Stimulated activated CD4-positive, alpha-beta T cell treated with anti-CD3 and anti-CD28 coated beads, Interleukin-15, amount 100 ng/mL, for 1 hour (primary cell): ENCODE measurements around the gene MEA1.
"Not testable (repeated sequence)": the region's sequence is repeated elsewhere in the genome, so short reads cannot be mapped to it uniquely, and the experiment has no call there.

ENCODE experiments used
- DNase-seq, 2 donors: peaks; one replicate each; pipeline ENCODE4 v3.0.0-alpha.2; 2020; ENCODE audit warnings: low read depth in 1 of 2, low spot score in 1 of 2

MEA1 gene

DNA sequence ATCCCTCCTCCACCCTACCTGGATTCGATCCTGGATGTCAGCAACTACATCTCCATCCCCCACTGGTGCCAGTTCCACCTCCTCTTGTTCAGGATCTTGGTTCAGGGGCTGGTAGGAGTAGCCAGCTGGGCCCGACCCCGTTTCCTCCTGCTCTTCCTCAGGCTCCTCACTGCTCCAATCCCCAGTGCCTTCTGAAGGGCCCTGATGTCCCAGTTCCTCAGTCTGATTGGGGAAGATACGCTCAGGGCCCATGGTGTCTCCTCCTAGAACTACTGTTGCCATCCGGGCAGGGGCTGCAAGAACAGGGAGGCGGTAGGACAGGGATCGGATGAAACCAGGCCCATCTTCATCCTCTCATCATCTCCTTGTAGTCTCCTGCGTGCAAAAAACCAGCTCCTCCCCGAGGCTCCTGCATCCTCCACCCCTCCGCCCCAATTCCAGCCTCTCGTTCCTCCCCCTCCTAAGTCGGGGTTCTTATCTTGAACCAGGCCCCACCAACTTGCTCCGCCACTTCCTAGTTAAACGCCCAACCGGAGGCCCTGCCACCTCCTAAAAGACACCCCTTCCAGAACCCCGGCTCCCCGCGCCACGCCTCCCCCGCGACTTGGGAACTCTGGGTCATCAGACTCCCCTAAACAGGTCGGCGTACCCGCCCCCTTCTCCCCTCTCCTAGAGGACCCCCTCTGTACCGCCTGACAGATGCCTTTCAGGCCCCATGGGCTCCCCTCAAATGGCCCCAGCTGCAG is 476 bp downstream of the MEA1 start:
- DNase-seq = no peak

DNA sequence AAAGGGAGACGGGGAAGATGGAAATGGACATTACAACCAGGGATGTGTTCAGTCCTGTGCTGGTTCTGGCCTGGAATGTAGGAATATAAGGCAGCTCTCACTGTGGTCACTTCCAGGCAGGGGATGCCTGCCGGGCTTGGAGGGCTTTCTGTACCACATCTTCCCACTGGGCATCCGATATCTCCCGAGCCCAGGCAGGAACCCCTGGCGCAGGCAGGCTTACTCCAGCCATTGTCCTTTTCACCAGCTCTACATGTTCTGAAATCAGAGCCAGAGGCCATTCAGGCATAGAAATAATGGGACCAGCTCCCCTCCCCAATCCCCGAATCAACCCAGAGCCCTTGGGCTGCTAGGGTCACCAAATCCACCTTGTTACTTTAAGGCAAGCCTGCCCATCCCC is 1.4 kb downstream of the MEA1 start:
- DNase-seq = no peak

DNA sequence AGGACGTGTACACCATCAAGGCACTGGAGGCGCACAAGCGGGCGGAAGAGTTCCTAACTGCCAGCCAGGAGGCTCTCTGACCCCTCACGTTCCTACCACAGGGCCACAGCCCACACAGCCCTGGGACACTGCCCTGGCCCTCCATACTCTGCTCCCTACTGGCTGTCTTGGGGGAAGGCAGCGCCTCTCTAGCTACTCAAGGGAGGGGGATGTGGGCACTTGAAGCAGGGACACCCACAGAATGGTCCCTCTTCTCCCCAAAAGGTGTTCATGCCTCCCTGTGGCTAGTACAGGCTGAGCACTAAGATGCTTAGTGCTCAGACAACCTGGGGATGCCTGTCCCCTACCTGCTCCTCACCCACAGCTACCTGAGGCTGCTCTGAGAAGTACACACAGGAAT is 2.5 kb downstream of the MEA1 start:
- DNase-seq = no peak

DNA sequence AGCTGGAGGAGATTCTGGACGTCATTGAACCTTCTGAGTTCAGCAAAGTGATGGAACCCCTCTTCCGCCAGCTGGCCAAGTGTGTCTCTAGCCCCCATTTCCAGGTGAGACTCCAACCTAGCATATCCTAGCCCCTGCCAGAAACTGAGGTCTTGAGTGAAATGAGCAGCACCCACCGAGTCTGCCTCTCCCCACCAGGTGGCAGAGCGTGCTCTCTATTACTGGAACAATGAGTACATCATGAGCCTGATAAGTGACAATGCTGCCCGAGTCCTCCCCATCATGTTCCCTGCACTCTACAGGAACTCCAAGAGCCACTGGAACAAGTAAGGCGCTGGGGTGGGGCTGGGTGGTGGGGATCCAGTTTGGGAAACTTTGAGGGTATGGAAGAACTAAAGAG is 4.6 kb downstream of the MEA1 start:
- no peak for DNase-seq

DNA sequence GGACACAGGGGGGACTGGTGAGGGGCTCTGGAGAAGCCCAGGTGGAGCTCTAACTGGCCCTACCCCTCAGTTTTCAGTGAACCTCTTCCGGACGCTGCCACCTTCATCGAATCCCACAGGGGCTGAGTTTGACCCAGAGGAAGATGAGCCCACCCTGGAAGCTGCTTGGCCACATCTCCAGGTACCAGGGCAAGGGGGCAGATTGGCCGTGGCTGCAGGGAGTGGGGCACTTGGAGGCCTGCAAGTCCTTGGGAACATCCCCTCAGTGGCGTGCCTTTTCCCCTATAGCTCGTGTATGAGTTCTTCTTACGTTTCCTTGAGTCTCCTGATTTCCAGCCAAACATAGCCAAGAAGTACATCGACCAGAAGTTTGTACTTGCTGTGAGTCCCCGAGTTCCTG is 6.6 kb downstream of the MEA1 start:
- DNase-seq = no peak

DNA sequence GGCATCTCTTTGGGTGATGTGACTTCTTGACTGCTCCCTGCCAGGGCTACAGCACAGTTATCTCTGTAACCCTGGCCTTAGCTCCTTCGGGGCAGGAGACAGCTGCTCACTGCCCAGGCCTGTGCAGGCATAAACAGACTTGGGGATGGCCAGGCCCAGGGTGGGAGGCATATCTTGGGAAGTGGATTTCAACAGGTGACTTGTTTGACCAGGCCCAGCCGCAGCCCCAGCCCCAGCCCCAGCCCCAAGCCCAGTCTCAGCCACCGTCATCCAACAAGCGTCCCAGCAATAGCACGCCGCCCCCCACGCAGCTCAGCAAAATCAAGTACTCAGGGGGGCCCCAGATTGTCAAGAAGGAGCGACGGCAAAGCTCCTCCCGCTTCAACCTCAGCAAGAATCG is 7.5 kb downstream of the MEA1 start:
- DNase-seq = no peak

DNA sequence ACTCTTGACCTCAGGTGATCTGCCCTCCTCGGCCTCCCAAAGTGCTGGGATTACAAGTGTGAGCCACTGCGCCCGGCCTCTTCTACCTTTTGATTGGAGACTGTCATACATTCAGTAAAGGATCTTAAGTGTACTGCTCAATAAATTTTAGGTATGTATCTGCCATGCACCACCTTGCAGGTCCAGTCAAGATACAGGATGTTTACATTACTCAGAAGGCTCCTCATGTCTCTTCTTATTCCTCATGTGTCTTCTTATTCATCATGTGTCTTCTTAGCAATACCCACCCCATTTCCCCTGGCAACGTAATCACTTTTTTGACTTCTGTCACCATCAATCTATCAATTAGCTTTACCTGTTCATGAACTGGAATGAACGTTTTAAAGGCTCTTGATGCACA is 7.9 kb downstream of the MEA1 start:
- DNase-seq = no peak

DNA sequence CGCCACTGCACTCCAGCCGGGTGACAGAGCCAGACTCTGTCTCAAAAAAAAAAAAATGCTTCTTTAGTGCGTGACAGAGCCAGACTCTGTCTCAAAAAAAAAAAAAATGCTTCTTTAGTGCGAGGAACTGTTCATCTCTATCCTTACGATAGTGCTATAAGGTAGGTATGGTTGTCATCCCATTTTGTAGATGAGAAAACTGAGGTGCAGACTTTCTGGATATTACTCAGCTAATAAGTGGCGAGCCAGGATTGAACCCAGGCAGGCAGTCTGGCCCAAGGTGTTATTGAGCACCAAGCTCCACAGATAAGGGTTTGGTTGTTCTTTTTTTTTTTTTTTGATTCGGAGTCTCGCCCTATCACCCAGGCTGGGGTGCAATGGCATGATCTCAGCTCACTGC is 11.9 kb downstream of the MEA1 start:
- no peak for DNase-seq

DNA sequence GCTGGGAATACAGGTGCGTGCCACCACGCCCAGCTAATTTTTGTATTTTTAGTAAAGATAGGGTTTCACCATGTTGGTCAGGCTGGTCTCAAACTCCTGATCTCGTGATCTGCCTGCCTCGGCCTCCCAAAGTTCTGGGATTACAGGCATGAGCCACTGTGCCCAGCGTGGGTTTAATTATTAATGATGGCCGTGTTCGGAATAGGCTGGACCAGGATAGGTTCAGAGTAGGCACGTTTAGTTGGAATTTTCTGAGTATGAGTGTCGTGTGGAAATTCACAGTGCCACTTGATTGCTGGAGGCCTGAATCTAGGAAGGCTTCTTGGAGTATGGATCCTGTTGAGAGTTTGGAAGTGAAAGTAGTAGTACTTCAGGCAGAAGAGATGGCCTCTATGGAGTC is 15.5 kb downstream of the MEA1 start:
- not testable (repeated sequence) for DNase-seq

DNA sequence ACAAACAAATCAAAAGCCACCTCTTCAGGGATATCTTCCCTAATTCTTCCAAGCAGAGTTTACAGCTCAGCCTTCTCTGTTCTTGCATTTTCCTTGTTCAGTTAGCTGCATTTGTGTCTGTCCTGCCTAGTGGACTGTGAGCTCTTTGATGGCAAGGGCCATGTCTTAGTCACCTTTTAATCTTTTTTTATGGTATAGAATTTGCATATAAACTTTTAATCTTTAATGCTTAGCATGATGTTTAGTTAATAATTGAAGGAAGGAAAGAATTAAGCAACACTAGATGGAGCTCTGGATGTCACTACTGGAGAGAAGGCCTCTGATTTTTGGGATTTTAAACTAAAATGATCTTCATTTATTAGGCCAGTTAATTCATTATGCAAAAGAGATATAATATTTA is 17.2 kb downstream of the MEA1 start:
- DNase-seq = no peak

DNA sequence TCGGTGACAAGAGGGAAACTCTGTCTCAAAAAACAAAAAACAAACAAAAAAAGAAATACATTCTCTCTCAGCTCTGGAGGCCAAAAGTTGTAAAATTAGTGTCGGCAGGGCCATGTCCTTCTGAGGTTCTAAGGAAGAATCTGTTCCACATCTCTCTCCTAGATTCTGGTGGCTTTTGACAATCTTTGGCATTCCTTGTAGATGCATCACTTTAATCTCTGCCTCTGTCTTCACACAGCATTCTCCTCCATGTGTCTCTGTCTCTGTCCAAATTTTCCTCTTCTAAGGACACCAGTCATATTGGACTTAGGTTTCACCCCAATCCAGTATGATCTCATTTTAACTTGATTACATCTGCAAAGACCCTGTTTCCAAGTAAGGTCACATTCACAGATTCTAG is 20.3 kb downstream of the MEA1 start:
- DNase-seq = no peak

DNA sequence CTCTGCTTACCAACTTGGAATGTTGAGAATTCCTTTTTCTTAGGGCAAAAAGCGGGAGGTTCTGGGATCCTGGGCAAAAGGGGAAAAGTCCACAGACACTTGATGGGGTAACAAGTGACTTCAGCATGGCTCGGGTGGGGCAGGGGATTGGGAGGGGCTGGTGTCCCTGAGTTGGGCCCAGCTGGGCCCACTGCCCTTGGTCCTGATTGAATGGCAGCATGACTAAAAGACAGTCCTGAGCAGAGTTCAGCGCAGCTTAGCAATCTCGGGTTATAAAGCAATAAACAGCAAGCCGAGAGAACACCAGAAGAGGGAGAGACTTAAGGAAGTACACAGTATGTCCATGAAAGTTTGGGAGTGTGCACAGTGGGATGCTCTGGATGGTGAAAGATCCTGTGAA is 23.8 kb downstream of the MEA1 start:
- no peak for DNase-seq

DNA sequence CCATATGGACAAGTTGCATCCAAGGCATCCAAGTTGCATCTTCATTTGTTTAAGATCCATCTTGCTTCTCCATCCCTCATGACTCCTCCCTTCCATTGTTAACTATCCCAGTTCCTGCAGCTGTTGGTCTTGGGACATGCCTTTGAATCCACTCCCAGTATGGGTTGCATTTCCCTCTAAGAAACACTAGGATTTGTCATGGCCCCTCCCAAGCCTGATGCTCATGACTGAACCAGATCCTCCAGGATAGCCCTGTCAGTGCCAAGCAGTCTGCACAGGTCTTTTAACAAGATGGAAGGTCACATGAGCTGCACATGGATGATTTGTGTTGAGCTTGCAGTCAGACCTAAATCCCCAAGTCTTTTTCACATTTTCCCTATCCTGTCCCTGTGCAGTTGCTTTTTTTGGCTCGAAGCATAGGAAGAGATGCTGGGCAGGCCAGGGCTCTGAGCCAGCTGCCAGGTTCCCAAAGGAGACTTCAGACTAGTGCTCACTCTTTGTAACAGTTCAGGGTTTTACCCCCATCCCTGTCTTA is 25.2 kb downstream of the MEA1 start:
- no peak for DNase-seq

DNA sequence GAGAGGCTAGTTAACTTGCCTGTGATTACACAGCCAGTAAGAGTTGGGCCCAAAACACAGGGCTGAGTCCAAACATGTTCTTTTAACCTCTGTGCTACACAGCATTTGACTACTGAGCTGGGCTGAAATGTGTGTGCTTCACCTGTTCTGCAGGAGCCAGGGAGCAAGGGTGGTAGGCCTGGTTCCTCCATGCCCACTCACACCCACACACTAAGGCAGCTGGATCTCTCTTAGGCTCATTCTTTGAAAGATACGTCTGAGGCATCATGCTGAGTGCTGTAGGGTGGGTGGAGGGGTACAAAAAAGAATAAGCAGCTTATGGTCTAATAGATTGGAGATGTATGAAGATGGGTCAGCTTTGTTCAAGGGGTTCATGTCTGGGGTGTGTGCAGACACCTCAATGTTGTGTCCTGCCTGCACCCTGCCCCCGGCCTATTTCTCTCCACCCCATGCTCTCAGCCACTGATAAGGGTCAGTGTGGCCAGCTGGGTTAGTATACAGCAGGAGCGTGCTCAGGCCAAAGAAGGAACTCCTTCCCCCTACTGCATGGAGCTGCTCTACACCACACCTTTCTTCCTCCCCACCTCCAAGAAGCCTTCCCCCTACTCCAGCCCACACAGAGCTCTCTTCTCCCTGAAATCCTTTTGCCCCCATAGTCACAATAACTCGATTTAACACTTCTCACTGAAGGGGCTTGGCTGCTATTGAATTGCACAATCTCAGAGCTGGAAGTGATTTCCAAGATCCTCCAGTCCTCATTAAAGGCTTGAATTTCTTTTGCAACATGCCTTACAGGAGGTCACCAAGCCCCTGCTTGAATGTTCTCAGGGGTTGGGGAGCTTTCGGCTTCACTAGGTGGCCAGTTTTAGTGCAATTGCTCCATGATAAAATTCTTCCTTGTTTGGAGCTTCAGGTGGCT is 26.0 kb downstream of the MEA1 start:
- DNase-seq = no peak

DNA sequence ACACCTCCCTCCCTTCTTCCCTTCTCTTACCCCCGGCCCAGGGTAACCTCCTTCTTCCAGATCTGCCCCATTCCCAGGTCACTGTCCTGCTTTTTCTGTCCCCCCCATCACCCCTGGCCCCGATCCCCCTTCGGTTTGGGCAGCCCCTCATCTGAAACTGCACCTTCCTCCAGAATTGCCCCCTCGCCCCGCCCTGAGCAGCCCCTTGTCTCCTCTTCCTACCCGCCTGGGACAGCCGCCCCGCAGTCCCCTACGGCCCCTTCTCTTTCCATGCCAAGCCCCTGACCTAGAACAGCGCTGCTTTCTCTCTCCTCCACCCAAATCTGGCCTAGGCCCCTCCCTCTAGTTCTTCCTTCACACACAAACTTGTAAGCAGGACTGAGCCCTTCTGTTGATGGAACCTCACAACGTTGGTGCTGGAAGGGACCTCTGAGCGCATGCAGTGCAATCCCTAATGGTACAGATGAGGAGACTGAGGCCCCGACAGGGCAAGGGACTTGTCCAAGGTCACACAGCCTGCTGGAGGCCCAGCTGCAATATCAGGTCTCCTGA is 28.7 kb downstream of the MEA1 start:
- no peak for DNase-seq

DNA sequence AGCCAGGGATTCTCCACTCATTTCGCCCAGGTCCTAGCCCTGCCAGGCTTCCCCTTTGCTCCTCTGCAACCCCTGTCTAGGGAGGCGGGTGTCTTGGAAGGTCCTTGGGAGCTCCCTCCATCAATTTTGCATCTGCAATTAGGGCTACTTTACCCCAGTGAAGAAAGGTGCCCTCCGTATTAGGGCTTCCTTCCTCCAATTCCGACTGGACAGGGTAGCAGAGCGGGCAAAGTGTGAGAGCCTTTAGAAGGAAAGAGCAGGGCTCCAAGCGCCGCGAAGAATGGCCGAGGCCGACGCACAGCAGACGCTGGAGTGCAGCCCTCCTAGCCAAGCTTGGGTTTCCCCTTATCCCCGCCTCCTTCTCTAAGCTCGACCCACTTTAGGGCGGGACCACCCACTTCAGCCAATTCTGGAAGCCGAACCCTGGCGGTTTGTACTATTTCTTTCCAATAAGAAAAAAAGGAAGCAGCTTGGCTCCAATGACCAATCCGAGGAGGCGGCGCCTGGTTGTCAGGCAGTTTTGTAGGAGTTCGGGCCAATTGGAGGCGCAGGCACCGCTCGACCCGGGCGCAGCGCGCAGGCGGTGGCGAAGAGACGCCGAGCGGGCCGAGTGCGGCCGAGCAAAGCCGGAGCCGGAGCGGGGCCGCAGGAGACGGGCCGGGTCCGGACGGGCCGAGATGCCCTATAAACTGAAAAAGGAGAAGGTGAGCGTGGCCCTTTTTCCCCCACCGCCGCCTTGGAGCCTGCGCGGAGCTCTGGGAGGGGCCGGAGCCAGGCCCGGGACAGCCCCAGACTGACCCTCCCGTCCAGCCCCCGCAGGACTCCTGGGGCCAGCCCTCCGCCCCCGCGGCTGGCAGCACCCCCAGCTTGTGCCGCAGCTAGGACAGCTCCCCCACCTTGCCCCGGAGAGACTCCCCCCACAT is 29.5 kb downstream of the MEA1 start, which contains the start of gene PPP2R5D:
Gene PPP2R5D, plus strand, starts transcription at position 570 of the 923 bp plus-strand sequence. Its CDS starts 108 bp downstream, at position 678.
- DNase-seq = peak; percentile 91 to 92

DNA sequence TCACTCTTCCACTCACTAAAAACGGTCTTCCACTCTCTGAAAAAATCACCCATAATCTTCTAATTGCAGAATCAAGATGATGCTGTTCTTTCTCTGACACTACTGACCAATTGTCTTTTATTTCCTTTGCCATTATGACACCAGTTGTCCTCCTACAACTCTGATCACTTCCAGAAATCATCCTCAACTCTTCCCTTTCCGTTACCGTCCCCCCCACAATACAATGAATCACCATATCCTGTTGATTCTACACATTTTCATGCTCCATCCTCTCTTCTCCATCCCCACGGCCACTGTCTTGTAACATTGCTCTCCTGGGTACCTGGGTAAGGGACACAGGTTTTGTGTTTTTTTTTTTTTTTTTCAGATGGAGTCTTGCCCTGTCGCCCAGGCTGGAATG is 31.9 kb downstream of the MEA1 start:
- no peak for DNase-seq

DNA sequence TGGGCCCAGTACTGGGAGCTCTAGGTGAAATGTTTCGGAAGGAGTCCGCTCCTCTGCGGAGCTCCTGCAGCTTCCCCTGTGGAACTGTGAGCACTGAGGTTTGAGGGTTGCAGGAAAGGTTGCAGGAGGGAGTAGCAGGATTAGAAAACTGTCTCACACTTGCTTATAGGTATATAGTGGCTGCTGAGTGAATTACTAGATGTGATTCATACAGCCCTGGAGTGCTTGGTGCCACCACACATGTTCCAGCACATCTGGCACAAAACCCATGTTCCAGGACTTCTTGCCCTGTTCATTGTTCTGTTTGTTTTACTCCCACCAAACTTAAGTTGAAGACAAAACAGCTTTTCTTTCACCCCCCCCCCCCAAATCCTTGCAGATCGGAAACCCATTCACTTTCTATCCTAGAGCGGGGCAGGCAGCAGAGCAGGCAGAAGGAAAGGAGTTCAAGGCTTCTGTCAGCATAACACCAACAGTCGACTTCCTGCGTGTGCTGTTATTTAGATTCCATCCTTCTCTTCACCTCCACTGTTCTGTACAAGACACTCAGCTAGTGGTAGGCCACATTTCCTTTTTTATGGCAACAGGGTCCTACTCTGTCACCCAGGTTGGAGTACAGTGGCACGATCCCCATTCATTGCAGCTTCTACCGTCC is 34.1 kb downstream of the MEA1 start:
- no peak for DNase-seq

DNA sequence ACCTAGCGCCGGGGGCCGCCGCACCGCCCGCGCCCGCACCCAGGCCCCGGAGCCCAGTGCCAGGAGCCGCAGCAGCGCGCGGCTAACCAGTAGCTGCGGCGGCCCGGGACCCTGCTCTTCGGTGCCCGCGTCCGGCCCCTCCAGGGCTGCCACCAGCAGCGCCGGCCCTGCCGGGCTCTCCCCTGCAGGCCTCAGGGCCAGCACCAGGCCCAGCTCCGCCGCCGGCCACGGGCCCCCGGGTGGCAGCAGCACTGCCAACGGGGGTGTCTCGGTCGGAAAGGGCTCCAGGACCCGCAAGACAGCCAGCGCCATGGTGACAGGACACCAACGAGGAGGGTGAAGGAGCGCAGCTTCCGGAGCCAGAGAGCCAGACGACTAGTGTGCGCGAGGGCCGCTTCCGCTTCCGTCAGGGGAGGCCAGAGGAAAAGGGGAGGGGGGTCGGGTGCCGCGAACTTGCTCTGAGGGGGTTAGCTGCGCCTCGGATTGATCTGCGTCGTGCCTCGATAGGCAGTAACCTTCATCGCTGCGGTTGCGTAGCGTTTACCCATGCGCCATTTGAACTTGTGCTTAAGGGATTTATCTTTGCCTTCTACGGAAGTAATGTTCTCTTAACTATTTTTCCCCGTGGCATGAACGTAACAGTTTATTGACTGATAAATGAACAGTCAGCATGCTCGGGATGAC is 34.8 kb downstream of the MEA1 start, which contains the start of gene PEX6:
Gene PEX6, minus strand, starts transcription at position 343 of the 684 bp plus-strand sequence. Its CDS starts 31 bp downstream, at position 312.
- DNase-seq = peak; percentile 73 to 82

DNA sequence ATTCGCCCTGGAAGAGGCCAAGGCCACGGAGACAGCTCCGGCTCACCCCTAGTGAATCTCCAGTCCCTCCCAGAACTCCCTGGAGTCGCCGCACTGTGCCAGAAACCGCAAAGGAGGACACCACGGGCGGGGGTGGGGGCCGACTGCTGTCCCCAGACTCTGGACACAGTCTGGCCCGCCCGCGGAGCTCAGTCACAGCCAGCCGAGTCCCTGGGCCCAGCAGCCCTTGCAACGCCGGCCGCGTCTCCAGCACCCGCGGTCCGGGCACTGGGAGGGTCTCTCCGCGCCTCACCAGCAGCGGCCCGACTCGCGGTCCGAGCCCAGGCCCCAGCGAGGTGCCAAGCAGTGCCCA is 35.3 kb downstream of the MEA1 start:
- DNase-seq = no peak
